ENCODE data around the gene SLBP. TPM values are rescaled to one million over a fixed set of nuclear protein-coding genes. Genes with fewer than 3 reads are reported as not detected.

The SLBP gene
- total RNA-seq, 1 experiment from 2014 or later: 61.7 TPM

DNA sequence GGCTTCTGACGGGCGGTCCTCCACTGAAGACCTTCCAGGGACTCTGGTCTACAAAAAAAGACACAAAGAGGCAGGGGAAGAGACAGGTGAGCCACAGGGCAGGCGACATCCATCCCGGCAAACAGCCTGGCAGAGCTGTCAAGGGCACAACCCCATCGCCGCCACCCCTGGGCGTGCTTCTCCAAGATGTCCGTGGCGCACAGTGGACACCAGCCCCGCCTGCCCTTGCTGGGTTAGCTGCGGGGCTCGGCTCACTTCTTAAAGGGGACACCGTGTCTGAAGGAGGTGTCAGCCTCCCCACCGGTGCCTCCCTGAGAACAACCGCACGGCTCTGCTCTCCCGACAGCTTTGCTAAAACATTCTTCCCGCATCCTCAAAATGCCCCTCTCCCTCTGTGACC lies 56.4 kb downstream of the SLBP start:
- no TSS peak for BruUV-seq (replicated peaks)
- H4K20me1 ChIP-seq (ENCODE audit: insufficient read depth): no peaks in the 10 kb centered on the region
- no peak overlapping the region for H3K4me2 ChIP-seq
- CTCF ChIA-PET: no interaction called here
- no peaks in the 10 kb centered on the region for H3K9me2 ChIP-seq (ENCODE audit: insufficient read depth)
- POLR2A ChIA-PET (ENCODE audit: unreplicated experiment): no interaction called here
- H3F3A ChIP-seq (ENCODE audit: insufficient read depth, low read depth): peaks cover 6% of the 10 kb centered on the region; the same call in 1 of the 2 replicates
- H2AFZ ChIP-seq: no peak overlapping the region
- no peak overlapping the region for H3K27ac ChIP-seq
- no peaks in the 10 kb centered on the region for H3K79me2 ChIP-seq (ENCODE audit: low read depth)
- H3K4me3 ChIP-seq: no peak overlapping the region
- intact Hi-C loops (cut with micrococcal nuclease; ENCODE audit: unreplicated experiment): no loop called here
- H3K27me3 ChIP-seq (ENCODE audit: insufficient read depth, low read depth): no peaks in the 10 kb centered on the region
- H3K9me3 ChIP-seq (ENCODE audit: insufficient read depth, low read depth): no peaks in the 10 kb centered on the region
- no peak for TF ChIP-seq EZH2 (IDR thresholded peaks at IDR 0.05; ENCODE audit: low read depth)
- TF ChIP-seq, protein P1, sequence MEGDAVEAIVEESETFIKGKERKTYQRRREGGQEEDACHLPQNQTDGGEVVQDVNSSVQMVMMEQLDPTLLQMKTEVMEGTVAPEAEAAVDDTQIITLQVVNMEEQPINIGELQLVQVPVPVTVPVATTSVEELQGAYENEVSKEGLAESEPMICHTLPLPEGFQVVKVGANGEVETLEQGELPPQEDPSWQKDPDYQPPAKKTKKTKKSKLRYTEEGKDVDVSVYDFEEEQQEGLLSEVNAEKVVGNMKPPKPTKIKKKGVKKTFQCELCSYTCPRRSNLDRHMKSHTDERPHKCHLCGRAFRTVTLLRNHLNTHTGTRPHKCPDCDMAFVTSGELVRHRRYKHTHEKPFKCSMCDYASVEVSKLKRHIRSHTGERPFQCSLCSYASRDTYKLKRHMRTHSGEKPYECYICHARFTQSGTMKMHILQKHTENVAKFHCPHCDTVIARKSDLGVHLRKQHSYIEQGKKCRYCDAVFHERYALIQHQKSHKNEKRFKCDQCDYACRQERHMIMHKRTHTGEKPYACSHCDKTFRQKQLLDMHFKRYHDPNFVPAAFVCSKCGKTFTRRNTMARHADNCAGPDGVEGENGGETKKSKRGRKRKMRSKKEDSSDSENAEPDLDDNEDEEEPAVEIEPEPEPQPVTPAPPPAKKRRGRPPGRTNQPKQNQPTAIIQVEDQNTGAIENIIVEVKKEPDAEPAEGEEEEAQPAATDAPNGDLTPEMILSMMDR (conservative IDR thresholded peaks at IDR 0.05): no peak
- H3K36me3 ChIP-seq (ENCODE audit: low read depth): no peaks in the 10 kb centered on the region
- DNase-seq: no peak
- H3K4me1 ChIP-seq (replicated peaks; ENCODE audit: insufficient read depth): no peaks in the 10 kb centered on the region

DNA sequence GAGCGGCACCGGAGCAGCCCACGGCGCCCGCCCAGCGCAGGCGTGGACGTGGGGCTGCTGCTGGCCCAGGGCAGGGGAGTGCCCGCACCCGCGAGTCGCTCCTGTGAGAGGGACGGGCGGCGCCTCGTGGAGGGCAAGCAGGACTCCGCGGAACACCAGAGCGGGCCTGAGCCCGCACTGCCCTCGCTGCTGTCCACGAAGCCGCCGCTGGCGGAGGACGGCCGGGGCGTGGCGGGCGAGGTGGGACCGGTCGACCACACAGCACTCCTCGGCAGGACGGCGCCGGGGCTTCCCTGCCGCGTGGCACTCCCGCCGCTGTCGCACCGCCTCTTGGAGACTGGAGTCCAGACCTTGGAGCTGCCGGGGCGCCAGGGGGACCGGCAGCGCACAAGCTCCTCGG lies 57.0 kb downstream of the SLBP start:
- H3K36me3 ChIP-seq (ENCODE audit: low read depth): no peaks in the 10 kb centered on the region
- CTCF ChIA-PET: no interaction called here
- H3K9me3 ChIP-seq (ENCODE audit: insufficient read depth, low read depth): no peaks in the 10 kb centered on the region
- H3K4me1 ChIP-seq (replicated peaks; ENCODE audit: insufficient read depth): no peaks in the 10 kb centered on the region
- no peaks in the 10 kb centered on the region for H3K27me3 ChIP-seq (ENCODE audit: insufficient read depth, low read depth)
- no peak overlapping the region for H2AFZ ChIP-seq
- no TSS peak for BruUV-seq (replicated peaks)
- POLR2A ChIA-PET (ENCODE audit: unreplicated experiment): no interaction called here
- no peak for DNase-seq
- intact Hi-C loops (cut with micrococcal nuclease; ENCODE audit: unreplicated experiment): no loop called here
- no peaks in the 10 kb centered on the region for H3K9me2 ChIP-seq (ENCODE audit: insufficient read depth)
- H3K4me3 ChIP-seq: no peak overlapping the region
- no peaks in the 10 kb centered on the region for H4K20me1 ChIP-seq (ENCODE audit: insufficient read depth)
- no peaks in the 10 kb centered on the region for H3K79me2 ChIP-seq (ENCODE audit: low read depth)
- H3K27ac ChIP-seq: no peak overlapping the region
- no peak overlapping the region for H3K4me2 ChIP-seq
- H3F3A ChIP-seq (ENCODE audit: insufficient read depth, low read depth): peaks cover 6% of the 10 kb centered on the region; the same call in 1 of the 2 replicates
- TF ChIP-seq, protein P1 (conservative IDR thresholded peaks at IDR 0.05): no peak
- TF ChIP-seq EZH2 (IDR thresholded peaks at IDR 0.05; ENCODE audit: low read depth): no peak

DNA sequence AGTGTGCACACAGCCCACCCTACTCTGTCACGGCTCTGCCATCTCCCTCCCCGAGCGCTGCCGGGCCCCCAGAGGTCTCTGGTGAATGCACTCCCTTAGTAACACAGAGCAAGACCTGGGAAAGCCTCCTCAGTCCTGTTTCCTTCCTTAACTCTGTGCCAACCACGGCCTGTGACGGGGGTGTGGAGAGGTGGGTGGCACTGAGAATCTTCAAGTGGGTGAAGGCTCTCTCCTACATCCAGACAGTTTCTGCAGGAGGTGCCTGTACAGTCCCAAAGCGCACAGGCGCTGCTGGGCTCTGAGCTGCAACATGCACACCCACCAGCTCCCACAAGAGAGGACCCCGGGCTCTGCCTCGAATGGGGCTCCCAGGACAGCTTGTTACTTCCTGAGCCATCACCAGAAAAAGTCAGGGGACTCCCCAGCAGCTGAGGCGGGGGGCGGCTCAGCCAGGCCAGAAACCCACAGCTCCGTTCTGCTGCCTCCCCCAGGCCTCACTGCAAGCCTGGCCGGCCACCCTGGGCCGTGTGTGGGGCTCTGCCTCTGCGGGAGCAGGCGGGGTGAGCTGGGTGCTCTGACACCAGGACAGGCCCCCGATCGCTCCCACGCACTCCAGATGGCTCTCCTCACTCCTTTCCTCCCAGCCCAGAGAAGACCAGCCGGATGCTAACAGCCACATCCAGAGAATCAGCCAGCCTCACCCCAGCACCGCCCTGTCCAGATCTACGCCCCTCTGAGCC lies 57.7 kb downstream of the SLBP start:
- TF ChIP-seq, protein P1 (conservative IDR thresholded peaks at IDR 0.05): no peak
- no peak for TF ChIP-seq EZH2 (IDR thresholded peaks at IDR 0.05; ENCODE audit: low read depth)
- H3K36me3 ChIP-seq (ENCODE audit: low read depth): no peaks in the 10 kb centered on the region
- H3K4me3 ChIP-seq: no peak overlapping the region
- H3K27ac ChIP-seq: no peak overlapping the region
- no peak overlapping the region for H2AFZ ChIP-seq
- ChIA-PET POLR2A (ENCODE audit: unreplicated experiment) (no interaction called here), CTCF (no interaction called here)
- H3K9me3 ChIP-seq (ENCODE audit: insufficient read depth, low read depth): no peaks in the 10 kb centered on the region
- no peaks in the 10 kb centered on the region for H3K27me3 ChIP-seq (ENCODE audit: insufficient read depth, low read depth)
- H3F3A ChIP-seq (ENCODE audit: insufficient read depth, low read depth): peaks cover 6% of the 10 kb centered on the region; the same call in 1 of the 2 replicates
- no peaks in the 10 kb centered on the region for H3K4me1 ChIP-seq (replicated peaks; ENCODE audit: insufficient read depth)
- no peaks in the 10 kb centered on the region for H4K20me1 ChIP-seq (ENCODE audit: insufficient read depth)
- DNase-seq: no peak
- BruUV-seq (replicated peaks): no TSS peak
- no peaks in the 10 kb centered on the region for H3K79me2 ChIP-seq (ENCODE audit: low read depth)
- no peak overlapping the region for H3K4me2 ChIP-seq
- H3K9me2 ChIP-seq (ENCODE audit: insufficient read depth): no peaks in the 10 kb centered on the region
- intact Hi-C loops (cut with micrococcal nuclease; ENCODE audit: unreplicated experiment): no loop called here

Measured in PC-9 (cell line).